ENCODE data around the gene STOX2.

DNA sequence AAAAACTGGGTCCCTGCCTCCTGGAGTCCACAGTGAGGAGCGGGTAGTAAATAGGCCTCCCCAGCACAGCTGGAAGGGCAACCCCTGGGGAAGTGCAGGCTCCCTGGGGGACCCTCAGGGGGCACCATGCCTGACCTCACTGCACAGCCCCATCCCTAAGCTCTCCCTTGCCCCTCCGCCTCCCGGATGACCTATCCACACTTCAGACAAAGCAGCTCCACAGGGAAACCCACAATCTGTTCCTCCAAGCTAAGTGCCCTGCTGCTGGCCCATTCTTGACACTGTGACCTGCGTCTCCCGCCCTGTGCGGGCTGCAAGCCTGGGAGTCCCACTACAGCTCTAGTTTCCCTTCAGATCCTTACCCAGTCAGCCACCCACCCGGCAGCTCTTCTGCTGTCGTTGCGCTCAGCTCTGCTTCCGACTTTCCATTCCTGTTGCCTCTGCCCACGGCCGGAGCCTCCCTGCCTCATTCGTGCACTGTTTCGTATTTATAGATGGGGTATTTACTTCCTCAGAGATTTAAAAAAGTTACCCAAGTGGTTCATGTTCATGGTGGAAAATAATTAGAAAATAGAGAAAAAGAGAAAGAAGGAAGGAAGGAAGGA lies 47.0 kb upstream of the STOX2 start:
- TF ChIP-seq, protein P1, sequence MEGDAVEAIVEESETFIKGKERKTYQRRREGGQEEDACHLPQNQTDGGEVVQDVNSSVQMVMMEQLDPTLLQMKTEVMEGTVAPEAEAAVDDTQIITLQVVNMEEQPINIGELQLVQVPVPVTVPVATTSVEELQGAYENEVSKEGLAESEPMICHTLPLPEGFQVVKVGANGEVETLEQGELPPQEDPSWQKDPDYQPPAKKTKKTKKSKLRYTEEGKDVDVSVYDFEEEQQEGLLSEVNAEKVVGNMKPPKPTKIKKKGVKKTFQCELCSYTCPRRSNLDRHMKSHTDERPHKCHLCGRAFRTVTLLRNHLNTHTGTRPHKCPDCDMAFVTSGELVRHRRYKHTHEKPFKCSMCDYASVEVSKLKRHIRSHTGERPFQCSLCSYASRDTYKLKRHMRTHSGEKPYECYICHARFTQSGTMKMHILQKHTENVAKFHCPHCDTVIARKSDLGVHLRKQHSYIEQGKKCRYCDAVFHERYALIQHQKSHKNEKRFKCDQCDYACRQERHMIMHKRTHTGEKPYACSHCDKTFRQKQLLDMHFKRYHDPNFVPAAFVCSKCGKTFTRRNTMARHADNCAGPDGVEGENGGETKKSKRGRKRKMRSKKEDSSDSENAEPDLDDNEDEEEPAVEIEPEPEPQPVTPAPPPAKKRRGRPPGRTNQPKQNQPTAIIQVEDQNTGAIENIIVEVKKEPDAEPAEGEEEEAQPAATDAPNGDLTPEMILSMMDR (IDR thresholded peaks at IDR 0.05; ENCODE audit: poor library complexity, severe bottlenecking): no peak
- TF ChIP-seq, protein P2, sequence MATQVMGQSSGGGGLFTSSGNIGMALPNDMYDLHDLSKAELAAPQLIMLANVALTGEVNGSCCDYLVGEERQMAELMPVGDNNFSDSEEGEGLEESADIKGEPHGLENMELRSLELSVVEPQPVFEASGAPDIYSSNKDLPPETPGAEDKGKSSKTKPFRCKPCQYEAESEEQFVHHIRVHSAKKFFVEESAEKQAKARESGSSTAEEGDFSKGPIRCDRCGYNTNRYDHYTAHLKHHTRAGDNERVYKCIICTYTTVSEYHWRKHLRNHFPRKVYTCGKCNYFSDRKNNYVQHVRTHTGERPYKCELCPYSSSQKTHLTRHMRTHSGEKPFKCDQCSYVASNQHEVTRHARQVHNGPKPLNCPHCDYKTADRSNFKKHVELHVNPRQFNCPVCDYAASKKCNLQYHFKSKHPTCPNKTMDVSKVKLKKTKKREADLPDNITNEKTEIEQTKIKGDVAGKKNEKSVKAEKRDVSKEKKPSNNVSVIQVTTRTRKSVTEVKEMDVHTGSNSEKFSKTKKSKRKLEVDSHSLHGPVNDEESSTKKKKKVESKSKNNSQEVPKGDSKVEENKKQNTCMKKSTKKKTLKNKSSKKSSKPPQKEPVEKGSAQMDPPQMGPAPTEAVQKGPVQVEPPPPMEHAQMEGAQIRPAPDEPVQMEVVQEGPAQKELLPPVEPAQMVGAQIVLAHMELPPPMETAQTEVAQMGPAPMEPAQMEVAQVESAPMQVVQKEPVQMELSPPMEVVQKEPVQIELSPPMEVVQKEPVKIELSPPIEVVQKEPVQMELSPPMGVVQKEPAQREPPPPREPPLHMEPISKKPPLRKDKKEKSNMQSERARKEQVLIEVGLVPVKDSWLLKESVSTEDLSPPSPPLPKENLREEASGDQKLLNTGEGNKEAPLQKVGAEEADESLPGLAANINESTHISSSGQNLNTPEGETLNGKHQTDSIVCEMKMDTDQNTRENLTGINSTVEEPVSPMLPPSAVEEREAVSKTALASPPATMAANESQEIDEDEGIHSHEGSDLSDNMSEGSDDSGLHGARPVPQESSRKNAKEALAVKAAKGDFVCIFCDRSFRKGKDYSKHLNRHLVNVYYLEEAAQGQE (IDR thresholded peaks at IDR 0.05; ENCODE audit: borderline replicate concordance): no peak
- no peak for TF ChIP-seq RAD21 (conservative IDR thresholded peaks at IDR 0.05)
- no peak for TF ChIP-seq EP300 (conservative IDR thresholded peaks at IDR 0.05; ENCODE audit: poor library complexity, severe bottlenecking)
- TF ChIP-seq TAF1 (IDR thresholded peaks at IDR 0.05; ENCODE audit: low read depth): no peak
- no peak for TF ChIP-seq MXI1 (conservative IDR thresholded peaks at IDR 0.05; ENCODE audit: poor library complexity, severe bottlenecking)
- TF ChIP-seq POLR2AphosphoS5 (IDR thresholded peaks at IDR 0.05): no peak

All from neural cell (in vitro differentiated cells).